K562 (cell line): ENCODE results near the gene SLC6A6. TPM values are rescaled to one million over a fixed set of nuclear protein-coding genes. Genes with fewer than 3 reads are reported as not detected.

Source experiments
- ATF7 ChIP-seq: fragments of 450-650 bp; IDR thresholded peaks from 2 replicates; pipeline ENCODE4 v1.7.1; 2014; ENCODE audit warnings: mild to moderate bottlenecking, moderate library complexity
- CEBPG ChIP-seq, 3 experiments: fragments of 200-800 bp in 1 of 3; sonication (Bioruptor generic) in 1 of 3; sonication (generic) in 1 of 3; formaldehyde crosslinking in 1 of 3; IDR thresholded peaks in 2 of 3; conservative IDR thresholded peaks in 1 of 3; 2 replicates each; pipeline versions ENCODE4 v1.6.1 to v1.8.0; 2016 to 2022; ENCODE audit warnings: missing compliant biosample characterization in 2 of 3, missing genetic modification characterization in 2 of 3, mild to moderate bottlenecking in 1 of 3, missing genetic modification reagents in 1 of 3
- CHD1 ChIP-seq: fragments of 200-600 bp; sonication (generic); IDR thresholded peaks from one replicate; pipeline ENCODE4 v1.6.1; 2012; ENCODE audit warnings: mild to moderate bottlenecking, moderate library complexity, low read length, inconsistent platforms
- CREB1 ChIP-seq, 2 experiments: sonication (generic) in 1 of 2; formaldehyde crosslinking in 1 of 2; IDR thresholded peaks; 2 replicates each; pipeline versions ENCODE4 v1.6.1 to v1.8.0; 2012 to 2022; ENCODE audit warnings: inconsistent platforms in 1 of 2, mild to moderate bottlenecking in 1 of 2, missing genetic modification reagents in 1 of 2, moderate library complexity in 1 of 2
- CTBP1 ChIP-seq: fragments of 450-650 bp; IDR thresholded peaks from 2 replicates; pipeline ENCODE4 v1.6.1; 2016; ENCODE audit warnings: borderline replicate concordance
- HDAC1 ChIP-seq, 2 experiments: fragments of 450-650 bp; IDR thresholded peaks; 2 replicates each; pipeline ENCODE4 v1.6.1; 2016 to 2017; ENCODE audit warnings: inconsistent platforms in 1 of 2, mild to moderate bottlenecking in 1 of 2, moderate library complexity in 1 of 2
- HSF4 ChIP-seq: fragments of 250-450 bp; sonication (Bioruptor Pico); IDR thresholded peaks from 2 replicates; pipeline ENCODE4 v2.1.2; 2022; ENCODE audit warnings: mild to moderate bottlenecking, moderate library complexity, borderline replicate concordance
- ID3 ChIP-seq, 2 experiments: fragments of 250-450 bp in 1 of 2; fragments of 450-650 bp in 1 of 2; sonication (Bioruptor Pico) in 1 of 2; IDR thresholded peaks; 2 replicates each; pipeline versions ENCODE4 v1.6.1 to v1.8.0; 2016 to 2021; ENCODE audit warnings: mild to moderate bottlenecking in 2 of 2, moderate library complexity in 2 of 2, missing compliant biosample characterization in 1 of 2, missing genetic modification characterization in 1 of 2
- KLF6 ChIP-seq: fragments of 250-450 bp; sonication (Bioruptor Pico); IDR thresholded peaks from 2 replicates; pipeline ENCODE4 v1.4.0; 2020; ENCODE audit warnings: mild to moderate bottlenecking, moderate library complexity, borderline replicate concordance
- OTX1 ChIP-seq: fragments of 450-650 bp; formaldehyde crosslinking; IDR thresholded peaks from 2 replicates; pipeline ENCODE4 v1.4.0; 2022; ENCODE audit warnings: mild to moderate bottlenecking
- RBM25 ChIP-seq: fragments of 200-400 bp; formaldehyde crosslinking; IDR thresholded peaks from 2 replicates; pipeline ENCODE4 v1.6.1; 2018; ENCODE audit warnings: low read length, low read depth, moderate library complexity; ENCODE audit not compliant: severe bottlenecking
- TAL1 ChIP-seq: fragments of 450-650 bp; IDR thresholded peaks from 2 replicates; pipeline ENCODE4 v1.6.1; 2016; ENCODE audit warnings: mild to moderate bottlenecking
- TEAD1 ChIP-seq, 2 experiments: fragments of 450-650 bp in 1 of 2; sonication (generic) in 1 of 2; formaldehyde crosslinking; IDR thresholded peaks; 2 replicates each; pipeline versions ENCODE4 v1.4.0 to v1.8.0; 2020 to 2022; ENCODE audit warnings: mild to moderate bottlenecking in 2 of 2, missing genetic modification reagents in 1 of 2
- TOE1 ChIP-seq, 2 experiments: fragments of 450-650 bp in 1 of 2; sonication (generic) in 1 of 2; formaldehyde crosslinking in 1 of 2; IDR thresholded peaks; 2 replicates each; pipeline versions ENCODE4 v1.7.1 to v1.8.0; 2016 to 2022; ENCODE audit warnings: borderline replicate concordance in 2 of 2, mild to moderate bottlenecking in 2 of 2, antibody characterized with exemption in 1 of 2, inconsistent platforms in 1 of 2, low read depth in 1 of 2, missing genetic modification reagents in 1 of 2, moderate library complexity in 1 of 2
- ZNF175 ChIP-seq: fragments of 200-800 bp; sonication (Bioruptor generic); IDR thresholded peaks from 2 replicates; pipeline ENCODE4 v1.6.1; 2016; ENCODE audit warnings: low read depth, mild to moderate bottlenecking, missing genetic modification characterization, missing compliant biosample characterization
- ZNF232 ChIP-seq: sonication (generic); formaldehyde crosslinking; IDR thresholded peaks from 2 replicates; pipeline ENCODE4 v1.8.0; 2022; ENCODE audit warnings: mild to moderate bottlenecking, missing genetic modification reagents
- ZNF316 ChIP-seq: fragments of 450-650 bp; IDR thresholded peaks from 2 replicates; pipeline ENCODE4 v1.6.1; 2016
- ZNF584 ChIP-seq: fragments of 200-800 bp; sonication (Bioruptor generic); IDR thresholded peaks from 2 replicates; pipeline ENCODE4 v1.6.1; 2016; ENCODE audit warnings: low read depth, mild to moderate bottlenecking, missing genetic modification characterization, missing compliant biosample characterization
- ZNF77 ChIP-seq: fragments of 250-450 bp; sonication (Bioruptor Pico); IDR thresholded peaks from 2 replicates; pipeline ENCODE4 v1.5.0; 2020
- polyA plus RNA-seq, 8 experiments: library from polyadenylated mRNA; depleted of rRNA in 4 of 8; stranded (reverse) in 5 of 8; unstranded in 3 of 8; fragments of >200 nt; fragmentation: Nextera tagmentation in 2 of 8; fragmentation: Illumina TruSeq in 1 of 8; extraction: Ambion mirVana in 2 of 8; extraction: Trizol in 1 of 8; gene quantifications; 2 replicates each; pipeline versions ENCODE4 v1.2.1 to v1.2.3, GENCODE V29; 2011 to 2014; ENCODE audit warnings: inconsistent platforms in 1 of 8, missing spikeins in 1 of 8
- total RNA-seq, 7 experiments: library from RNA; depleted of rRNA in 6 of 7; stranded (reverse); fragments of >200 nt in 6 of 7; fragmentation: Illumina TruSeq in 2 of 7; extraction: Trizol in 2 of 7; gene quantifications; 2 replicates each; pipeline versions ENCODE4 v1.2.1 to v1.2.3, GENCODE V29; 2011 to 2021; ENCODE audit warnings: low replicate concordance in 1 of 7
- TF ChIP-seq, protein P1 (sequence below): fragments of 250-450 bp; sonication (Bioruptor Pico); IDR thresholded peaks from 2 replicates; pipeline ENCODE4 v1.8.0; 2022; ENCODE audit warnings: moderate library complexity, mild to moderate bottlenecking, inconsistent platforms
- TF ChIP-seq, protein P2 (sequence below): sonication (generic); formaldehyde crosslinking; IDR thresholded peaks from 2 replicates; pipeline ENCODE4 v1.9.0; 2022; ENCODE audit warnings: mild to moderate bottlenecking, missing genetic modification reagents
- TF ChIP-seq, protein P3 (sequence below): fragments of 250-450 bp; sonication (Bioruptor Pico); IDR thresholded peaks from 2 replicates; pipeline ENCODE4 v1.4.0; 2020

SLC6A6 gene
- total and polyA plus RNA-seq, 9 of the 15 experiments (the other 6 are each of a cell fraction or from before 2014, with no cell fraction given) = 12.3 to 203 (median 93.2) TPM

DNA sequence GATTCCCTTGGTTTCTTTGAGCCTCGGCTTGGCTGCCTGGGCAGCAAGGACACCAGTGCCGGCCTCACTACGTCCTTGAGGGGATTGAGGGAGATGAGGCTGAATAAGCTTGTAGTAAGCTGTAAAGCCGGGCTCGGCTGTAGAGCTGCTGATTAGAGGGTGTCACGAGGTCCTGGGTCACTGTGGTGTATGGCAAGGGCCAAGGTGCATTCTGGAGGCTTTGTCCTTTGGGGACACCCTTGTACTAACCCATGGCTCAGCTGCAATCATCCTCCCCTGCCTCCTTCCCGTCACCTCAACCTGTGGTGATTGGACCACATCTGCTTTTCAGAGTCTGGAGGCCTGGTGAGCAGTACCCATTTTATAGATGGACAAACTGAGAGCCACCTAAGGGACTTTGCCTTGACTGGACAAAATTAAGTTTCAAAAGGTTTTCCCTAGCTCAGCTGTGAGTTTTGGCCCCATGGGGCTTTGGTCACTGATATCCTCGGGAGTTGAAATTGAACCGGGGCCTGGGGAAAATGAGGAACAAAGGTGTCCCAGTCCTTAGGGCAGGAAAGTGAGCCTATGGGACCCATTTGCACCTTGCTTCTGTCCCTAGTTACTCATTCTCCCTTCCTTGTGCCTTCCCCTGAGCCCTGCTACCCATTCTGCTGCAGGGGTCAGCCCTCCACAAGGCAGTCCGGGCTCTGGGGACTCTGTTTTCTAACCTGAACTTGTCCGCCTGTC is 2.4 kb downstream of the SLC6A6 start (continued):
- TF ChIP-seq TEAD1 (CRISPR knock-in tag; IDR thresholded peaks at IDR 0.05) (peak in 1 of 2 experiments; percentile 26; a peak in 1 of 4 replicates), ATF7 (peak; percentile 23; the same call in 1 of the 2 replicates), CEBPG (CRISPR knock-in tag; IDR thresholded peaks at IDR 0.05) (peak; percentile 17; the same call in 1 of the 2 replicates), CEBPG (tag; conservative IDR thresholded peaks at IDR 0.05 in 1 of 2, IDR thresholded peaks at IDR 0.05 in 1 of 2) (no peak), CTBP1 (peak; percentile 15; the same call in 1 of the 2 replicates), ZNF77 (CRISPR knock-in tag) (no peak), ZNF584 (CRISPR knock-in tag) (no peak), KLF6 (CRISPR knock-in tag) (no peak), CHD1 (peak; percentile 76), RBM25 (peak; percentile 100), ID3 (CRISPR knock-in tag; IDR thresholded peaks at IDR 0.05) (no peak), ID3 (tag; IDR thresholded peaks at IDR 0.05) (0 out of 2 replicates have a peak, but pooled peaks have one; percentile 73), TAL1 (0 out of 2 replicates have a peak, but pooled peaks have one; percentile 8), HDAC1 (IDR thresholded peaks at IDR 0.05) (0 out of 4 replicates have a peak, but pooled peaks of 1 of the 2 experiments have one; percentile 52), ZNF316 (no peak), ZNF175 (CRISPR knock-in tag) (no peak), ZNF232 (CRISPR knock-in tag) (no peak), OTX1 (CRISPR knock-in tag) (no peak), TOE1 (IDR thresholded peaks at IDR 0.05; ENCODE audit: borderline replicate concordance) (no peak; the same call in 1 of the 2 replicates), TOE1 (CRISPR knock-in tag; IDR thresholded peaks at IDR 0.05; ENCODE audit: borderline replicate concordance, low read depth) (no peak), CREB1 (IDR thresholded peaks at IDR 0.05) (no peak), CREB1 (CRISPR knock-in tag; IDR thresholded peaks at IDR 0.05) (peak; percentile 47; the same call in 1 of the 2 replicates), HSF4 (CRISPR knock-in tag) (no peak)
- TF ChIP-seq, protein P1, sequence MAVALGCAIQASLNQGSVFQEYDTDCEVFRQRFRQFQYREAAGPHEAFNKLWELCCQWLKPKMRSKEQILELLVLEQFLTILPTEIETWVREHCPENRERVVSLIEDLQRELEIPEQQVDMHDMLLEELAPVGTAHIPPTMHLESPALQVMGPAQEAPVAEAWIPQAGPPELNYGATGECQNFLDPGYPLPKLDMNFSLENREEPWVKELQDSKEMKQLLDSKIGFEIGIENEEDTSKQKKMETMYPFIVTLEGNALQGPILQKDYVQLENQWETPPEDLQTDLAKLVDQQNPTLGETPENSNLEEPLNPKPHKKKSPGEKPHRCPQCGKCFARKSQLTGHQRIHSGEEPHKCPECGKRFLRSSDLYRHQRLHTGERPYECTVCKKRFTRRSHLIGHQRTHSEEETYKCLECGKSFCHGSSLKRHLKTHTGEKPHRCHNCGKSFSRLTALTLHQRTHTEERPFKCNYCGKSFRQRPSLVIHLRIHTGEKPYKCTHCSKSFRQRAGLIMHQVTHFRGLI (CRISPR knock-in tag) = peak; percentile 67; the same call in 1 of the 2 replicates
- TF ChIP-seq, protein P2, sequence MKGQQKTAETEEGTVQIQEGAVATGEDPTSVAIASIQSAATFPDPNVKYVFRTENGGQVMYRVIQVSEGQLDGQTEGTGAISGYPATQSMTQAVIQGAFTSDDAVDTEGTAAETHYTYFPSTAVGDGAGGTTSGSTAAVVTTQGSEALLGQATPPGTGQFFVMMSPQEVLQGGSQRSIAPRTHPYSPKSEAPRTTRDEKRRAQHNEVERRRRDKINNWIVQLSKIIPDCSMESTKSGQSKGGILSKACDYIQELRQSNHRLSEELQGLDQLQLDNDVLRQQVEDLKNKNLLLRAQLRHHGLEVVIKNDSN (CRISPR knock-in tag) = peak; percentile 72
- TF ChIP-seq, protein P3, sequence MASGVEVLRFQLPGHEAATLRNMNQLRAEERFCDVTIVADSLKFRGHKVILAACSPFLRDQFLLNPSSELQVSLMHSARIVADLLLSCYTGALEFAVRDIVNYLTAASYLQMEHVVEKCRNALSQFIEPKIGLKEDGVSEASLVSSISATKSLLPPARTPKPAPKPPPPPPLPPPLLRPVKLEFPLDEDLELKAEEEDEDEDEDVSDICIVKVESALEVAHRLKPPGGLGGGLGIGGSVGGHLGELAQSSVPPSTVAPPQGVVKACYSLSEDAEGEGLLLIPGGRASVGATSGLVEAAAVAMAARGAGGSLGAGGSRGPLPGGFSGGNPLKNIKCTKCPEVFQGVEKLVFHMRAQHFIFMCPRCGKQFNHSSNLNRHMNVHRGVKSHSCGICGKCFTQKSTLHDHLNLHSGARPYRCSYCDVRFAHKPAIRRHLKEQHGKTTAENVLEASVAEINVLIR (CRISPR knock-in tag) = peak; percentile 22; the same call in 1 of the 2 replicates
